Naive thymus-derived CD4-positive, alpha-beta T cell (primary cell): ENCODE measurements around the gene WDR7. TPM values are rescaled to one million over a fixed set of nuclear protein-coding genes. Genes with fewer than 3 reads are reported as not detected.
A peak's percentile ranks its signal among the peaks of the same experiment; 100 is the strongest.

Experiments
- ATAC-seq: fragments of 150-1000 bp; cut with Tn5 transposase; 2 replicates; pipeline ENCODE4 v1.10.0; 2021; ENCODE audit warnings: mild to moderate bottlenecking, moderate library complexity
- CTCF ChIA-PET: fragments of 350-600 bp; sonication (Branson Sonifier 250); formaldehyde crosslinking; loops from one replicate; lab custom pipeline; 2021; ENCODE audit warnings: antibody characterized with exemption; lab: Charles Lee
- POLR2A ChIA-PET: fragments of 350-600 bp; sonication (Branson Sonifier 250); formaldehyde crosslinking; loops from one replicate; lab custom pipeline; 2021; ENCODE audit warnings: antibody characterized with exemption, inconsistent platforms; lab: Charles Lee
- DNase-seq, 9 donors: peaks; one replicate each; pipeline versions ENCODE4 v3.0.0 to v3.0.0-alpha.2; 2020 to 2022; ENCODE audit warnings: mixed read lengths in 1 of 9
- H3K27ac ChIP-seq: one replicate; pipeline ENCODE4 v1.7.0; 2013; ENCODE audit warnings: mild to moderate bottlenecking, low read depth, low read length, moderate library complexity
- H3K27me3 ChIP-seq, 2 donors: one replicate each; pipeline ENCODE4 v1.7.0; 2013; ENCODE audit warnings: low read length in 2 of 2, mild to moderate bottlenecking in 2 of 2, moderate library complexity in 2 of 2; ENCODE audit not compliant: control insufficient read depth in 2 of 2, insufficient read depth in 2 of 2
- H3K36me3 ChIP-seq, 3 experiments: 1 replicate in 2 of 3; 2 replicates in 1 of 3; pipeline ENCODE4 v1.7.0; 2013; ENCODE audit warnings: low read length in 3 of 3, mild to moderate bottlenecking in 3 of 3, moderate library complexity in 1 of 3; ENCODE audit not compliant: insufficient read depth in 3 of 3, control insufficient read depth in 2 of 3
- H3K4me1 ChIP-seq, 2 donors: one replicate each; pipeline ENCODE4 v1.7.0; 2013; ENCODE audit warnings: low read length in 2 of 2, mild to moderate bottlenecking in 2 of 2, moderate library complexity in 1 of 2; ENCODE audit not compliant: control insufficient read depth in 2 of 2, insufficient read depth in 2 of 2
- H3K4me3 ChIP-seq: 2 replicates; pipeline ENCODE4 v1.7.0; 2013; ENCODE audit warnings: mild to moderate bottlenecking, low read length
- H3K9me3 ChIP-seq, 3 experiments: 1 replicate in 2 of 3; 2 replicates in 1 of 3; pipeline ENCODE4 v1.7.0; 2013; ENCODE audit warnings: low read length in 3 of 3; ENCODE audit not compliant: control insufficient read depth in 2 of 3
- H3K27ac Mint-ChIP-seq, 9 donors: one replicate each; pipeline ENCODE4 v1.8.0; 2020 to 2022; ENCODE audit warnings: mixed read lengths in 9 of 9, mild to moderate bottlenecking in 8 of 9, moderate library complexity in 5 of 9, inconsistent platforms in 2 of 9
- H3K27me3 Mint-ChIP-seq, 5 donors: one replicate each; pipeline ENCODE4 v1.8.0; 2021 to 2022; ENCODE audit warnings: mixed read lengths in 5 of 5, mild to moderate bottlenecking in 1 of 5
- H3K36me3 Mint-ChIP-seq, 5 donors: one replicate each; pipeline ENCODE4 v1.8.0; 2020 to 2022; ENCODE audit warnings: mixed read lengths in 5 of 5, mild to moderate bottlenecking in 3 of 5, inconsistent platforms in 1 of 5
- H3K4me1 Mint-ChIP-seq, 7 donors: one replicate each; pipeline ENCODE4 v1.8.0; 2020 to 2022; ENCODE audit warnings: mixed read lengths in 7 of 7, mild to moderate bottlenecking in 3 of 7, inconsistent platforms in 1 of 7
- H3K4me3 Mint-ChIP-seq, 10 donors: one replicate each; pipeline ENCODE4 v1.8.0; 2020 to 2022; ENCODE audit warnings: mild to moderate bottlenecking in 10 of 10, mixed read lengths in 10 of 10, moderate library complexity in 6 of 10, inconsistent platforms in 2 of 10
- H3K9me3 Mint-ChIP-seq, 11 donors: one replicate each; pipeline ENCODE4 v1.8.0; 2020 to 2022; ENCODE audit warnings: mixed read lengths in 11 of 11, mild to moderate bottlenecking in 4 of 11, inconsistent platforms in 1 of 11, moderate library complexity in 1 of 11
- intact Hi-C, 2 donors: fragments of 100-400 bp; cut with micrococcal nuclease; formaldehyde crosslinking; loops; one replicate each; pipeline ENCODE4 v1.15.1; 2023
- polyA plus RNA-seq, 2 donors: library from polyadenylated mRNA; unstranded; fragments of 300-500 nt; fragmentation: Illumina TruSeq; gene quantifications; one replicate each; pipeline ENCODE4 v1.2.3, GENCODE V29; 2021
- total RNA-seq, 6 experiments: library from RNA in 5 of 6; stranded (reverse) in 5 of 6; gene quantifications; 1 replicate in 5 of 6; 2 replicates in 1 of 6; pipeline ENCODE4 v1.2.3 and lab custom pipeline; 2021 to 2026

Gene WDR7
- total and polyA plus RNA-seq, 7 experiments from 2014 or later = 28.3 to 59.8 (median 50.1) TPM

- ATAC-seq = no peak
- Histone ChIP-seq H3K27ac (no peak overlapping the region), H3K36me3 (no peaks in the 10 kb centered on the region), H3K9me3 (no peaks in the 10 kb centered on the region), H3K4me1 (no peaks in the 10 kb centered on the region), H3K4me3 (no peak overlapping the region), H3K27me3 (no peaks in the 10 kb centered on the region)
- Mint-ChIP-seq H3K9me3 (no peaks in the 10 kb centered on the region), H3K36me3 (peaks cover 0 to 25% (median 5%) of the 10 kb centered on the region in 5 donors), H3K4me3 (no peak overlapping the region), H3K4me1 (peaks cover 0 to 1% (median 0%) of the 10 kb centered on the region in 7 donors), H3K27me3 (no peaks in the 10 kb centered on the region), H3K27ac (no peak overlapping the region)
- CTCF ChIA-PET = no interaction called here
- intact Hi-C loops = no loop called here
- DNase-seq = no peak
- POLR2A ChIA-PET = no interaction called here
Observed at GRCh38 chr18:56696966-56697365, 45.8 kb downstream of the WDR7 start.

DNA sequence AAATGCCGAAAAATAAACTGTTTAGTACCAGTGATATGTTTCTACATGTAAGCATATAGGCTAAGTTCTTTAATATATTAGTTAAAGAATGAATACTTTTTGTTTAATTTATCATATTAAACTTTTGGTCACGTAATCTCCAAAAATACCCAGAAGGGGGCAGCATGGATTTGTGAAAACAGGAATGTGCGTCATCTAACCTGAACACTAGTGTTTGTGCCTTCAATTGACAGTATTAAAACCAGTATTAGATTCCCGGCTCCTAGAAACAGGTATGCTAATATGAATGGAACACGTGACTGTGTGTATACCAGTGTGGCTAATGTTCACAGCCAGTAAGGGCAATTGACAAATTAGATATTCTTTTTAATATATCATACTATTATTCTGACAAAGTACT lies 51.8 kb downstream of the WDR7 start:
- DNase-seq (peak in 6 of 9 donors; percentile 7 to 27 (median 18)), ATAC-seq (peak; percentile 56)
- Histone ChIP-seq H3K9me3 (no peaks in the 10 kb centered on the region), H3K27ac (no peak overlapping the region), H3K4me3 (no peak overlapping the region), H3K36me3 (no peaks in the 10 kb centered on the region), H3K27me3 (no peaks in the 10 kb centered on the region), H3K4me1 (no peaks in the 10 kb centered on the region)
- H3K27me3 Mint-ChIP-seq = no peaks in the 10 kb centered on the region
- POLR2A ChIA-PET = no interaction called here
- H3K36me3 Mint-ChIP-seq = peaks cover 0 to 14% (median 3%) of the 10 kb centered on the region in 5 donors
- H3K4me1 Mint-ChIP-seq = peaks cover 0 to 4% (median 1%) of the 10 kb centered on the region in 7 donors
- CTCF ChIA-PET = interaction anchor here (0.6 to 1.1 kb wide), 5 partner anchors 16 to 861 kb away, joined by 3 to 7 read pairs (median 4); no protein-coding TSS in a partner anchor
- H3K4me3 Mint-ChIP-seq = no peak overlapping the region
- H3K9me3 Mint-ChIP-seq = no peaks in the 10 kb centered on the region
- H3K27ac Mint-ChIP-seq = no peak overlapping the region
- intact Hi-C loops = loop anchor here (1.0 to 10.0 kb wide), 3 partner anchors 858 to 1468 kb away; no protein-coding TSS in a partner anchor

- Mint-ChIP-seq H3K4me3 (no peak overlapping the region), H3K9me3 (no peaks in the 10 kb centered on the region), H3K36me3 (peaks cover 0 to 14% (median 3%) of the 10 kb centered on the region in 5 donors), H3K27me3 (no peaks in the 10 kb centered on the region), H3K4me1 (peaks cover 0 to 13% (median 4%) of the 10 kb centered on the region in 7 donors), H3K27ac (no peak overlapping the region)
- peak; percentile 100 for ATAC-seq
- no peaks in the 10 kb centered on the region for H3K27me3 ChIP-seq
- peak in 7 of 9 donors; percentile 18 to 56 (median 48) for DNase-seq
- no peak overlapping the region for H3K27ac ChIP-seq
- POLR2A ChIA-PET = interaction anchor here (1.0 kb wide), 1 partner anchor 70 kb away, joined by 4 read pairs; no protein-coding TSS in a partner anchor
- H3K36me3 ChIP-seq = no peaks in the 10 kb centered on the region
- intact Hi-C loops = loop anchor here (1.0 to 10.0 kb wide), 5 partner anchors 58 to 1475 kb away; partner anchors contain the start of genes TXNL1 (in 2 of the 2) and WDR7 (in 2 of the 2)
- H3K4me1 ChIP-seq = no peaks in the 10 kb centered on the region
- H3K4me3 ChIP-seq = no peak overlapping the region
- CTCF ChIA-PET = interaction anchor here (0.6 to 1.4 kb wide), 5 partner anchors 14 to 75 kb away, joined by 3 to 5 read pairs (median 3); no protein-coding TSS in a partner anchor
- H3K9me3 ChIP-seq = no peaks in the 10 kb centered on the region
Observed at GRCh38 chr18:56709463-56709862, 58.3 kb downstream of the WDR7 start.

GRCh38 chr18:56711708-56712445 lies 60.7 kb downstream of the WDR7 start:
- intact Hi-C loops = loop anchor here in 1 of 2 donors (10.0 kb wide), 1 partner anchor 1477 kb away; no protein-coding TSS in a partner anchor
- DNase-seq = no peak
- CTCF ChIA-PET = interaction anchor here (0.7 kb wide), 1 partner anchor 1934 kb away, joined by 3 read pairs; no protein-coding TSS in a partner anchor
- Histone ChIP-seq H3K9me3 (no peaks in the 10 kb centered on the region), H3K36me3 (no peaks in the 10 kb centered on the region), H3K4me1 (no peaks in the 10 kb centered on the region), H3K27me3 (no peaks in the 10 kb centered on the region), H3K4me3 (no peak overlapping the region), H3K27ac (no peak overlapping the region)
- no peak overlapping the region for H3K4me3 Mint-ChIP-seq
- no peak overlapping the region for H3K27ac Mint-ChIP-seq
- POLR2A ChIA-PET = no interaction called here
- peaks cover 0 to 11% (median 0%) of the 10 kb centered on the region in 5 donors for H3K36me3 Mint-ChIP-seq
- peaks cover 0 to 23% (median 7%) of the 10 kb centered on the region in 7 donors for H3K4me1 Mint-ChIP-seq
- no peaks in the 10 kb centered on the region for H3K9me3 Mint-ChIP-seq
- H3K27me3 Mint-ChIP-seq = no peaks in the 10 kb centered on the region
- ATAC-seq = no peak

DNA sequence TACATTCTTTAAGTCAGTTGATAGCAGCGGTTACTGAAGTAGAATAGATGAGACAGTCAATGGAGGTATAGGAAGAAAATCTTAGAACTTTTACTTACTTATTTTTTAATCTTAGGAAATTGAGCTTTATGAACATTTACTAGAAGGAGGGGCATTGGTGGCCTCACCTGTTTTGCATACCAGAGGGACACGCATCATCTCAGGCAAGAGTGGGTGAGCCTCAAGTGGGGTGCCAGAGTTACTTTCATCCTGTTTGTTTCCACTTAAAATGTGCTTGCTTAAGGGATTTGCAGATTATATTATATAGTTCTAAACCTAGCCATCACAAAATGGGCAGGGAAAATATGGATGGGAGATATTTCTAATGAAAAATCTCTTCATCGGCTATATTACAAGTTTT lies 61.6 kb downstream of the WDR7 start:
- Histone ChIP-seq H3K4me3 (no peak overlapping the region), H3K9me3 (no peaks in the 10 kb centered on the region), H3K27ac (no peak overlapping the region), H3K36me3 (peaks cover 0 to 3% (median under 1%) of the 10 kb centered on the region in 3 experiments), H3K27me3 (no peaks in the 10 kb centered on the region), H3K4me1 (no peaks in the 10 kb centered on the region)
- H3K27ac Mint-ChIP-seq = no peak overlapping the region
- POLR2A ChIA-PET = no interaction called here
- H3K4me1 Mint-ChIP-seq = peaks cover 0 to 23% (median 4%) of the 10 kb centered on the region in 7 donors
- H3K27me3 Mint-ChIP-seq = no peaks in the 10 kb centered on the region
- ATAC-seq (no peak), DNase-seq (no peak)
- no peaks in the 10 kb centered on the region for H3K9me3 Mint-ChIP-seq
- intact Hi-C loops = loop anchor here in 1 of 2 donors (10.0 kb wide), 1 partner anchor 1478 kb away; no protein-coding TSS in a partner anchor
- no peak overlapping the region for H3K4me3 Mint-ChIP-seq
- CTCF ChIA-PET = no interaction called here
- peaks cover 0 to 9% (median 6%) of the 10 kb centered on the region in 5 donors for H3K36me3 Mint-ChIP-seq

DNA sequence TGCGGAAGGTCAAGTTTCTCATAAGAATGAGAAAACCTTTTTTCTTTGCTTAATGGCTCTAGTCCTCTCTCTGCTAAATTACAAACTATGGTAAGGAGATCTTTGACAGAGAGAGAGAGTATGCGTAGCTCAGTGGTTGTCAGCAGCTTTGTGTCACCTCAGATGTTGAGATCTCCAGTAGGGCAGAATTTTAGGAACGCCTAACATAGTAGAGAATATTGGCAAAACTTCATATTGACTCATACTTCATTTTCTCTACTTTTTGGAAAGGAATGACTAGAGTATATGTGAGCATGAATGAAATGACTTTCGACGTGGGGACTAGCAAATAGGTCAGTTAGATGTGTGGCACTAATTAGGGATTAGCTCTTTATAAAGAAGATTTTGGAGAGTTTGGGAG lies 64.0 kb downstream of the WDR7 start:
- Histone ChIP-seq H3K4me1 (no peaks in the 10 kb centered on the region), H3K4me3 (no peak overlapping the region), H3K9me3 (no peaks in the 10 kb centered on the region), H3K36me3 (peaks cover 0 to 8% (median 4%) of the 10 kb centered on the region in 3 experiments), H3K27ac (no peak overlapping the region), H3K27me3 (no peaks in the 10 kb centered on the region)
- no peak overlapping the region for H3K4me3 Mint-ChIP-seq
- intact Hi-C loops = loop anchor here in 1 of 2 donors (10.0 kb wide), 1 partner anchor 1480 kb away; no protein-coding TSS in a partner anchor
- H3K9me3 Mint-ChIP-seq = no peaks in the 10 kb centered on the region
- H3K27ac Mint-ChIP-seq = no peak overlapping the region
- no peaks in the 10 kb centered on the region for H3K27me3 Mint-ChIP-seq
- ChIA-PET CTCF (no interaction called here), POLR2A (no interaction called here)
- peaks cover 0 to 14% (median 0%) of the 10 kb centered on the region in 7 donors for H3K4me1 Mint-ChIP-seq
- ATAC-seq (no peak), DNase-seq (no peak)
- H3K36me3 Mint-ChIP-seq = peaks cover 0 to 30% (median 17%) of the 10 kb centered on the region in 5 donors
